HFFc6 (cell line): ENCODE data around the gene SLMAP. TPM values are rescaled to one million over a fixed set of nuclear protein-coding genes. Genes with fewer than 3 reads are reported as not detected.

Source experiments
- DNase-seq: peaks from one replicate; pipeline ENCODE4 v3.0.0-alpha.2; 2018
- H3K27ac Mint-ChIP-seq: 2 replicates; pipeline ENCODE4 v1.8.0; 2020; ENCODE audit warnings: mild to moderate bottlenecking, mixed read lengths
- H3K27me3 Mint-ChIP-seq: 2 replicates; pipeline ENCODE4 v1.8.0; 2021; ENCODE audit warnings: mild to moderate bottlenecking, moderate library complexity, mixed read lengths; ENCODE audit not compliant: insufficient read depth
- H3K36me3 Mint-ChIP-seq: 2 replicates; pipeline ENCODE4 v1.8.0; 2021; ENCODE audit warnings: low read depth, mixed read lengths
- H3K4me1 Mint-ChIP-seq: 2 replicates; pipeline ENCODE4 v1.8.0; 2020; ENCODE audit warnings: low read depth, mixed read lengths
- H3K4me3 Mint-ChIP-seq: 2 replicates; pipeline ENCODE4 v1.8.0; 2020; ENCODE audit warnings: mild to moderate bottlenecking, moderate library complexity, mixed read lengths
- H3K9me3 Mint-ChIP-seq: 2 replicates; pipeline ENCODE4 v1.8.0; 2020; ENCODE audit warnings: mild to moderate bottlenecking, mixed read lengths
- CTCF ChIP-seq: fragments of 200-600 bp; sonication (generic); IDR thresholded peaks from 2 replicates; pipeline ENCODE4 v1.5.0; 2021; ENCODE audit warnings: antibody characterized with exemption, mild to moderate bottlenecking
- total RNA-seq, 6 experiments: library from RNA; stranded (reverse); fragmentation: NEBNext Ultra II Directional; extraction: Animal tissue kit (Norgen Biotek cat#: 25700); gene quantifications; 2 replicates in 1 of 6; 3 replicates in 5 of 6; pipeline ENCODE4 v1.2.3, GENCODE V29; 2021

The SLMAP gene
- total RNA-seq, 6 experiments from 2014 or later: 51.1 to 54.8 (median 52.3) TPM

GRCh38 chr3:57949785-57950615 is 193.9 kb downstream of the SLMAP start:
- Mint-ChIP-seq H3K4me1 (peaks cover 34% of the 10 kb centered on the region), H3K27me3 (peaks cover 4% of the 10 kb centered on the region), H3K36me3 (no peaks in the 10 kb centered on the region), H3K27ac (peak overlapping the region; percentile 90), H3K9me3 (no peaks in the 10 kb centered on the region), H3K4me3 (no peak overlapping the region)
- DNase-seq: peak; percentile 43
- peak; percentile 63 for TF ChIP-seq CTCF

- Mint-ChIP-seq H3K27ac (peak overlapping the region; percentile 90), H3K36me3 (no peaks in the 10 kb centered on the region), H3K9me3 (no peaks in the 10 kb centered on the region), H3K4me3 (peak overlapping the region; percentile 64), H3K27me3 (peaks cover 4% of the 10 kb centered on the region), H3K4me1 (peaks cover 37% of the 10 kb centered on the region)
- peak; percentile 63 for DNase-seq
- TF ChIP-seq CTCF: no peak
Measured at GRCh38 chr3:57951066-57951882, 195.2 kb downstream of the SLMAP start.

GRCh38 chr3:57952208-57952631 is 196.1 kb downstream of the SLMAP start:
- Mint-ChIP-seq H3K4me1 (peaks cover 47% of the 10 kb centered on the region), H3K27ac (peak overlapping the region; percentile 90), H3K9me3 (no peaks in the 10 kb centered on the region), H3K4me3 (peak overlapping the region; percentile 64), H3K27me3 (peaks cover 4% of the 10 kb centered on the region), H3K36me3 (no peaks in the 10 kb centered on the region)
- no peak for TF ChIP-seq CTCF
- peak; percentile 75 for DNase-seq

GRCh38 chr3:57952651-57953050 is 196.5 kb downstream of the SLMAP start:
- no peak for TF ChIP-seq CTCF
- Mint-ChIP-seq H3K9me3 (no peaks in the 10 kb centered on the region), H3K4me3 (no peak overlapping the region), H3K27me3 (peaks cover 4% of the 10 kb centered on the region), H3K4me1 (peaks cover 47% of the 10 kb centered on the region), H3K36me3 (no peaks in the 10 kb centered on the region), H3K27ac (peak overlapping the region; percentile 90)
- no peak for DNase-seq

GRCh38 chr3:57953576-57953975 is 197.5 kb downstream of the SLMAP start:
- H3K9me3 Mint-ChIP-seq: no peaks in the 10 kb centered on the region
- no peaks in the 10 kb centered on the region for H3K36me3 Mint-ChIP-seq
- H3K27ac Mint-ChIP-seq: no peak overlapping the region

More at GRCh38 chr3:57953576-57953975, 197.5 kb downstream of the SLMAP start:
- Mint-ChIP-seq H3K4me1 (peaks cover 47% of the 10 kb centered on the region), H3K4me3 (no peak overlapping the region), H3K27me3 (peaks cover 3% of the 10 kb centered on the region)
- no peak for TF ChIP-seq CTCF
- DNase-seq: no peak
